Stimulated activated CD8-positive, alpha-beta memory T cell treated with anti-CD3 and anti-CD28 coated beads, Interleukin-15, amount 100 ng/mL, for 24 hours (primary cell): ENCODE measurements around the gene C2.
"Not testable (repeated sequence)": the region's sequence is repeated elsewhere in the genome, so short reads cannot be mapped to it uniquely, and the experiment has no call there.

ENCODE experiments used
- DNase-seq: peaks from one replicate; pipeline ENCODE4 v3.0.0-alpha.2; 2020; ENCODE audit warnings: low read depth

Gene C2

GRCh38 chr6:31927863-31928671 is 550 bp downstream of the C2 start:
- DNase-seq = no peak

GRCh38 chr6:31928672-31928939 is 1.1 kb downstream of the C2 start:
- DNase-seq = no peak

- no peak for DNase-seq
Measured at GRCh38 chr6:31930962-31931361, 3.4 kb downstream of the C2 start.

GRCh38 chr6:31932137-31932536 is 4.6 kb downstream of the C2 start:
- not testable (repeated sequence) for DNase-seq

GRCh38 chr6:31933537-31933936 is 6.0 kb downstream of the C2 start:
- DNase-seq = no peak

- DNase-seq = no peak
Measured at GRCh38 chr6:31935021-31935420, 7.5 kb downstream of the C2 start.

GRCh38 chr6:31935823-31936222 is 8.3 kb downstream of the C2 start:
- no peak for DNase-seq

- DNase-seq = no peak
Measured at GRCh38 chr6:31940256-31940664, 12.7 kb downstream of the C2 start.

GRCh38 chr6:31943742-31944141 is 16.2 kb downstream of the C2 start:
- no peak for DNase-seq

- DNase-seq = no peak
Measured at GRCh38 chr6:31945154-31945506, 17.6 kb downstream of the C2 start.

- DNase-seq = no peak
Measured at GRCh38 chr6:31945507-31946369, 18.2 kb downstream of the C2 start, which contains the start of gene CFB. CFB (plus strand) TSS chr6:31946095; CDS start chr6:31946222, 127 bp downstream.

- no peak for DNase-seq
Measured at GRCh38 chr6:31946370-31946885, 18.9 kb downstream of the C2 start.

GRCh38 chr6:31947070-31947675 is 19.7 kb downstream of the C2 start:
- DNase-seq = no peak

GRCh38 chr6:31947864-31948263 is 20.3 kb downstream of the C2 start:
- DNase-seq = no peak

- DNase-seq = no peak
Measured at GRCh38 chr6:31948306-31948705, 20.8 kb downstream of the C2 start.

GRCh38 chr6:31948753-31949413 is 21.4 kb downstream of the C2 start:
- DNase-seq = no peak

- no peak for DNase-seq
Measured at GRCh38 chr6:31949926-31950548, 22.5 kb downstream of the C2 start.

- DNase-seq = no peak
Measured at GRCh38 chr6:31952140-31952805, 24.8 kb downstream of the C2 start.

GRCh38 chr6:31952890-31953289 is 25.4 kb downstream of the C2 start:
- DNase-seq = no peak

GRCh38 chr6:31954511-31954910 is 27.0 kb downstream of the C2 start:
- no peak for DNase-seq

GRCh38 chr6:31956796-31957195 is 29.3 kb downstream of the C2 start:
- no peak for DNase-seq
